Gastroesophageal sphincter (tissue), 4 donors: ENCODE data around the gene PCDHB1. TPM values are rescaled to one million over a fixed set of nuclear protein-coding genes. Genes with fewer than 3 reads are reported as not detected.

Source experiments
- ATAC-seq: fragments of 150-250 bp; one replicate; pipeline ENCODE4 v1.9.1; 2016; ENCODE audit warnings: mild to moderate bottlenecking, moderate library complexity
- H3K27ac ChIP-seq, 4 donors: fragments of 200-600 bp; sonication (generic) in 3 of 4; 1 replicate in 3 of 4; 2 replicates in 1 of 4; pipeline ENCODE4 v1.5.1; 2016 to 2019
- H3K27me3 ChIP-seq: fragments of 200-600 bp; sonication (generic); one replicate; pipeline ENCODE4 v1.5.1; 2019
- H3K36me3 ChIP-seq, 2 donors: fragments of 200-600 bp; sonication (generic); one replicate each; pipeline ENCODE4 v1.5.1; 2019; ENCODE audit warnings: control low read depth in 1 of 2
- H3K4me1 ChIP-seq, 3 donors: fragments of 200-600 bp; sonication (generic); 1 replicate in 2 of 3; 2 replicates in 1 of 3; pipeline ENCODE4 v1.5.1; 2016 to 2019; ENCODE audit warnings: control low read depth in 2 of 3
- H3K4me3 ChIP-seq, 2 donors: fragments of 200-600 bp; sonication (generic); one replicate each; pipeline ENCODE4 v1.5.1; 2019; ENCODE audit warnings: mild to moderate bottlenecking in 1 of 2, moderate library complexity in 1 of 2
- H3K9me3 ChIP-seq, 3 donors: fragments of 200-600 bp; sonication (generic); one replicate each; pipeline ENCODE4 v1.5.1; 2017 to 2019; ENCODE audit warnings: control low read depth in 2 of 3
- CTCF ChIP-seq, 4 experiments: fragments of 200-600 bp in 2 of 4; fragments of 450-650 bp in 2 of 4; sonication (generic) in 1 of 4; IDR thresholded peaks; one replicate each; pipeline ENCODE4 v1.5.1; 2017 to 2019; ENCODE audit warnings: antibody characterized with exemption in 4 of 4, mild to moderate bottlenecking in 2 of 4, moderate library complexity in 2 of 4
- EP300 ChIP-seq: sonication (generic); formaldehyde crosslinking; IDR thresholded peaks from one replicate; pipeline ENCODE4 v1.6.1; 2017; ENCODE audit warnings: antibody characterized with exemption, mild to moderate bottlenecking
- POLR2A ChIP-seq, 2 donors: fragments of 450-650 bp; IDR thresholded peaks; one replicate each; pipeline ENCODE4 v1.6.1; 2017; ENCODE audit warnings: antibody characterized with exemption in 2 of 2, mild to moderate bottlenecking in 2 of 2, moderate library complexity in 1 of 2
- POLR2AphosphoS5 ChIP-seq: sonication (generic); formaldehyde crosslinking; IDR thresholded peaks from one replicate; pipeline ENCODE4 v1.6.1; 2017; ENCODE audit warnings: antibody characterized with exemption
- WGBS, 2 donors: methylation state at CpG; one replicate each; pipeline ENCODE4 v1.1.5; 2018; ENCODE audit warnings: low coverage in 1 of 2; 5-methylcytosine and 5-hydroxymethylcytosine counted together
- total RNA-seq, 4 donors: library from RNA; depleted of rRNA; stranded (reverse); fragments of >200 nt; gene quantifications; one replicate each; pipeline ENCODE4 v1.1.0, GENCODE V29; 2016

The PCDHB1 gene
- total RNA-seq, 4 donors from 2014 or later: 0.05 to 0.13 TPM; not detected in 2

- no peak for ATAC-seq
- 100% methylated on average over 1 of the region's 1 CpG for WGBS, 2 donors
- no peak overlapping the region for H3K4me3 ChIP-seq
Measured at GRCh38 chr5:141022384-141022783, 28.8 kb upstream of the PCDHB1 start.

GRCh38 chr5:141031006-141031405, 20.2 kb upstream of the PCDHB1 start:
- H3K36me3 ChIP-seq: no peaks in the 10 kb centered on the region
- no peak for ATAC-seq

More at GRCh38 chr5:141022384-141022783, 28.8 kb upstream of the PCDHB1 start:
- H3K9me3 ChIP-seq: no peaks in the 10 kb centered on the region
- no peak overlapping the region for H3K27ac ChIP-seq
- H3K27me3 ChIP-seq: no peaks in the 10 kb centered on the region
- H3K4me1 ChIP-seq: no peaks in the 10 kb centered on the region
- TF ChIP-seq EP300: no peak
- no peak for TF ChIP-seq CTCF (IDR thresholded peaks at IDR 0.05)
- TF ChIP-seq POLR2A (IDR thresholded peaks at IDR 0.05): no peak
- no peak for TF ChIP-seq POLR2AphosphoS5
- H3K36me3 ChIP-seq: no peaks in the 10 kb centered on the region

GRCh38 chr5:141032626-141033025, 18.5 kb upstream of the PCDHB1 start:
- H3K36me3 ChIP-seq: no peaks in the 10 kb centered on the region
- no peaks in the 10 kb centered on the region for H3K9me3 ChIP-seq
- no peak overlapping the region for H3K27ac ChIP-seq
- H3K27me3 ChIP-seq: no peaks in the 10 kb centered on the region
- 55 to 60% methylated on average over 1 of the region's 1 CpG for WGBS, 2 donors
- no peak overlapping the region for H3K4me3 ChIP-seq
- no peak for ATAC-seq
- TF ChIP-seq POLR2A (IDR thresholded peaks at IDR 0.05) (no peak), EP300 (no peak), POLR2AphosphoS5 (no peak), CTCF (IDR thresholded peaks at IDR 0.05) (no peak)
- no peaks in the 10 kb centered on the region for H3K4me1 ChIP-seq

More at GRCh38 chr5:141031006-141031405, 20.2 kb upstream of the PCDHB1 start:
- Histone ChIP-seq H3K9me3 (no peaks in the 10 kb centered on the region), H3K4me3 (no peak overlapping the region), H3K4me1 (no peaks in the 10 kb centered on the region), H3K27ac (no peak overlapping the region), H3K27me3 (no peaks in the 10 kb centered on the region)
- 0 to 81% methylated on average over 1 to 14 of the region's 15 CpGs for WGBS, 2 donors
- TF ChIP-seq CTCF (IDR thresholded peaks at IDR 0.05): no peak
- no peak for TF ChIP-seq EP300
- TF ChIP-seq POLR2A (IDR thresholded peaks at IDR 0.05): no peak
- TF ChIP-seq POLR2AphosphoS5: no peak

GRCh38 chr5:141039061-141039460, 12.1 kb upstream of the PCDHB1 start:
- no peak overlapping the region for H3K27ac ChIP-seq
- no peaks in the 10 kb centered on the region for H3K36me3 ChIP-seq
- no peaks in the 10 kb centered on the region for H3K9me3 ChIP-seq
- peaks cover 0 to 23% (median 3%) of the 10 kb centered on the region in 3 donors for H3K4me1 ChIP-seq
- H3K4me3 ChIP-seq: no peak overlapping the region
- no peak for ATAC-seq
- peaks cover 5% of the 10 kb centered on the region for H3K27me3 ChIP-seq
- no peak for TF ChIP-seq POLR2AphosphoS5

- peaks cover 0 to 23% (median 3%) of the 10 kb centered on the region in 3 donors for H3K4me1 ChIP-seq
- no peak for TF ChIP-seq POLR2A (IDR thresholded peaks at IDR 0.05)
- no peak for TF ChIP-seq POLR2AphosphoS5
- TF ChIP-seq CTCF (IDR thresholded peaks at IDR 0.05): no peak
- no peak for TF ChIP-seq EP300
- H3K27ac ChIP-seq: peak overlapping the region in 1 of 4 donors; percentile 76
- no peak overlapping the region for H3K4me3 ChIP-seq
- no peak for ATAC-seq
- no peaks in the 10 kb centered on the region for H3K9me3 ChIP-seq
- 29 to 37% methylated on average over 3 of the region's 3 CpGs for WGBS, 2 donors
- H3K36me3 ChIP-seq: no peaks in the 10 kb centered on the region
- peaks cover 9% of the 10 kb centered on the region for H3K27me3 ChIP-seq
Measured at GRCh38 chr5:141039517-141039916, 11.7 kb upstream of the PCDHB1 start.
